Measurements from ENCODE around the gene AIMP1. TPM values are rescaled to one million over a fixed set of nuclear protein-coding genes. Genes with fewer than 3 reads are reported as not detected.

AIMP1 gene
- total RNA-seq, 3 donors from 2014 or later: 25.3 to 34.4 (median 28.2) TPM

DNA sequence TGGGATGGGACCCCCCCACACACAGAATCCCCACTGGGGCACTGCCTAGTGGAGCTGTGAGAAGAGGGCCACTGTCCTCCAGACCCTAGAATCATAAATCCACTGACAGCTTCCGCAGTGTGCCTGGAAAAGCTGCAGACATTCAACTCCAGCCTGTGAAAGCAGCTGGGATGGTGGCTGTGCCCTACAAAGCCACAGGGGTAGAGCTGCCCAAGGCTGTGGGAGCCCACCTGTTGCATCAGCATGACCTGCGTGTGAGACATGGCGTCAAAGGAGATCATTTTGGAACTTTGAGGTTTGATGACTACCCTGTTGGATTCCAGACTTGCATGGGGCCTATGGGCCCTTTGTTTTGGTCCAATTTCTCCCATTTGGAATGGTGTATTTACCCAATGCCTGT, 22.3 kb downstream of the AIMP1 start:
- intact Hi-C loops (cut with DNase I; ENCODE audit: low total_unique reads): no loop called here
- no peak for TF ChIP-seq POLR2A (IDR thresholded peaks at IDR 0.05)
- no peak for DNase-seq (ENCODE audit: low spot score in 2 of 2)
- Histone ChIP-seq H3K9me3 (peaks cover 0 to 5% of the 10 kb centered on the region in 2 donors), H3K4me1 (no peaks in the 10 kb centered on the region), H3K36me3 (peaks cover 5% of the 10 kb centered on the region), H3K27me3 (no peaks in the 10 kb centered on the region), H3K4me3 (no peak overlapping the region), H3K27ac (no peak overlapping the region)

DNA sequence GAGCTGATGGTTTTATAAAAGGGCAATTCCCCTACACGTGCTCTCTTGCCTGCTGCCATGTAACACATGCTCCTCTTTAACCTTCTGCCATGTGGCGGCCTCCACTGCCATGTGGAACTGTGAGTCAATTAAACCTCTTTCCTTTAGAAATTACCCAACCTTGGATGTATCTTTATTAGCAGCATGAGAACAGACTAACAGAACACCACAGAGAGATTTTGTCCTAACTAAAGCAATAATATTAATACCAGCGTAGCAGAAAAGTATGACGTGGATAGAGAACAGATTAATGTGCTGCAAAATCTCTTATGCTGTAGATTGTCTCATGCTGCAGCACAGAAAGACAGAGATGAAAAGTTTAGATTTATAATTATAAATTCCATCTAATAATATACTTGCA, 23.1 kb downstream of the AIMP1 start:
- Histone ChIP-seq H3K9me3 (peaks cover 0 to 5% of the 10 kb centered on the region in 2 donors), H3K27ac (no peak overlapping the region), H3K36me3 (peaks cover 4% of the 10 kb centered on the region), H3K27me3 (no peaks in the 10 kb centered on the region), H3K4me3 (no peak overlapping the region), H3K4me1 (no peaks in the 10 kb centered on the region)
- DNase-seq (ENCODE audit: low spot score in 2 of 2): no peak
- intact Hi-C loops (cut with DNase I; ENCODE audit: low total_unique reads): no loop called here
- TF ChIP-seq, protein P1, sequence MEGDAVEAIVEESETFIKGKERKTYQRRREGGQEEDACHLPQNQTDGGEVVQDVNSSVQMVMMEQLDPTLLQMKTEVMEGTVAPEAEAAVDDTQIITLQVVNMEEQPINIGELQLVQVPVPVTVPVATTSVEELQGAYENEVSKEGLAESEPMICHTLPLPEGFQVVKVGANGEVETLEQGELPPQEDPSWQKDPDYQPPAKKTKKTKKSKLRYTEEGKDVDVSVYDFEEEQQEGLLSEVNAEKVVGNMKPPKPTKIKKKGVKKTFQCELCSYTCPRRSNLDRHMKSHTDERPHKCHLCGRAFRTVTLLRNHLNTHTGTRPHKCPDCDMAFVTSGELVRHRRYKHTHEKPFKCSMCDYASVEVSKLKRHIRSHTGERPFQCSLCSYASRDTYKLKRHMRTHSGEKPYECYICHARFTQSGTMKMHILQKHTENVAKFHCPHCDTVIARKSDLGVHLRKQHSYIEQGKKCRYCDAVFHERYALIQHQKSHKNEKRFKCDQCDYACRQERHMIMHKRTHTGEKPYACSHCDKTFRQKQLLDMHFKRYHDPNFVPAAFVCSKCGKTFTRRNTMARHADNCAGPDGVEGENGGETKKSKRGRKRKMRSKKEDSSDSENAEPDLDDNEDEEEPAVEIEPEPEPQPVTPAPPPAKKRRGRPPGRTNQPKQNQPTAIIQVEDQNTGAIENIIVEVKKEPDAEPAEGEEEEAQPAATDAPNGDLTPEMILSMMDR (IDR thresholded peaks at IDR 0.05): no peak
- TF ChIP-seq POLR2A (IDR thresholded peaks at IDR 0.05) (no peak), POLR2AphosphoS5 (IDR thresholded peaks at IDR 0.05) (no peak)

DNA sequence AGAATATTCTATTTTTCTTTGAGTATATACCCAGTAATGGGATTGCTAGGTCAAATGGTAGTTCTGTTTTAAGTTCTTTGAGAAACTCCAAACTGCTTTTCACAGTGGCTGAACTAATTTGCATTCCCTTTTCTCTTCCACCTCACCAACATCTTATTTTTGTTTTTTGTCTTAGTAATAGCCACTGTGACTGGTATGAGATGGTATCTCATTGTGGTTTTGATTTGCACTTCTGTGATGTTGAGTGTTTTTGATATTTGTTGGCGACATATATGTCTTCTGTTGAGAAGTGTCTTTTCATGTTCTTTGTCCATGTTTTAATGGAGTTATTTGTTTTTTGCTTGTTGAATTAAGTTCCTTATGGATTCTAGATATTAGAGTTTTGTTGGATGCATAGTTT, 24.4 kb downstream of the AIMP1 start:
- no peak overlapping the region for H3K27ac ChIP-seq
- H3K9me3 ChIP-seq: peaks cover 0 to 5% of the 10 kb centered on the region in 2 donors
- no peaks in the 10 kb centered on the region for H3K27me3 ChIP-seq
- H3K4me1 ChIP-seq: no peaks in the 10 kb centered on the region
- no peak overlapping the region for H3K4me3 ChIP-seq
- peaks cover 4% of the 10 kb centered on the region for H3K36me3 ChIP-seq
- TF ChIP-seq POLR2A (IDR thresholded peaks at IDR 0.05): no peak
- TF ChIP-seq POLR2AphosphoS5 (IDR thresholded peaks at IDR 0.05): no peak
- TF ChIP-seq, protein P1 (IDR thresholded peaks at IDR 0.05): no peak
- intact Hi-C loops (cut with DNase I; ENCODE audit: low total_unique reads): no loop called here
- DNase-seq (ENCODE audit: low spot score in 2 of 2): no peak

DNA sequence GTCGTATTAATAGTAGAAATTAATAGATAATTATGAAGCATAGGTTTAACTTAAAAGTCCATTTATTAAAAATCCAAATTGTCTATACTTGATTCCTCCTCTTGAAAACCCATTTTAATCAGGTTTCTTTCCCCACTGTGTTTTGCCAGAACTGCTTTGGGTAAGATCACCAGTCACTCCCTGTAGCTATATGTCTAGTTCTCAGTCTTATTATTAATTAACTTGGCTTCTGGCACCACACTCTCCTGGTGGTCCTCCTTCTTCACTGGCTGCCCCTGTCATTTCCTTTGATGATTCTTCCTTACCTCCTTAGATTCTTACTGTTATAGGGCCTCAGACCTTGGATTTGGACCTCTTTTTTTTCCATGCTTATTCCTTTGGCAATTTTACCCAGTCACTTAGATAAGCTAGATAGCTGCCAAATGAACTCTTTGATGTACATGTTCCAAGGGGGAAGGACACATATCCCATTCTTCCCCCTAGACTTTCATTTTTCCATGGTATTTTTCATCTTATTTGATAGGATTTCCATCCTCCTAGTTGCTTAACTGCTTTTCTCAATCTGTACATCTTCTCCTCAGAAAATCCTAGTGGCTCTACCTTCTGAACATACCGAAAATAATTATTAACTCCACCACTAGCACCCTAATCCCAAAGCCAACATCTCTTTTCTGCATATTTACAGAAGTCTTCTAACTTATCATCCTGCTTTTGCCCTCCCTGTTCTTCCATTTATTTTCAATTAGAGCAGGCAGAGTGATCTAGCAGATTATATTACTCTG, 27.7 kb downstream of the AIMP1 start:
- Histone ChIP-seq H3K9me3 (peaks cover 0 to 5% of the 10 kb centered on the region in 2 donors), H3K4me3 (no peak overlapping the region), H3K27me3 (no peaks in the 10 kb centered on the region), H3K4me1 (no peaks in the 10 kb centered on the region), H3K27ac (no peak overlapping the region), H3K36me3 (no peaks in the 10 kb centered on the region)
- no peak for DNase-seq (ENCODE audit: low spot score in 2 of 2)
- TF ChIP-seq POLR2AphosphoS5 (IDR thresholded peaks at IDR 0.05) (no peak), POLR2A (IDR thresholded peaks at IDR 0.05) (no peak)
- TF ChIP-seq, protein P1 (IDR thresholded peaks at IDR 0.05): no peak
- intact Hi-C loops (cut with DNase I; ENCODE audit: low total_unique reads): no loop called here

DNA sequence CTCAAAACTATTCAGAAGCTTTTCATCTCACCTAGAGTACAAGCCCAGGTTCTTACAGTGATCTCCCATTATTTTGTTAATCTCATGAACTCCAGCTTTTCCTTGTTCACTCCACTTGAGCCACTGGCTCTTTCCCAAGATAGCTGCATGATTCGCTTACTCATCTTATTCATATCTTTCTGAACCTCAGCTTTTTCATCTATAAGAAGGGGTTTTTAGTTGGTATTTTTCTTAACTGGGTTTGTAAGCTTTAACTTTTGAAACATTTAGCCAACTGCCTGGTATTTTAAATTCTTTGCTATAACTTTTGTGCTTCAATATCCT, 28.3 kb downstream of the AIMP1 start:
- Histone ChIP-seq H3K4me1 (no peaks in the 10 kb centered on the region), H3K9me3 (peaks cover 0 to 5% of the 10 kb centered on the region in 2 donors), H3K27me3 (no peaks in the 10 kb centered on the region), H3K4me3 (no peak overlapping the region), H3K27ac (no peak overlapping the region), H3K36me3 (no peaks in the 10 kb centered on the region)
- no peak for TF ChIP-seq POLR2AphosphoS5 (IDR thresholded peaks at IDR 0.05)
- TF ChIP-seq POLR2A (IDR thresholded peaks at IDR 0.05): no peak
- TF ChIP-seq, protein P1 (IDR thresholded peaks at IDR 0.05): no peak
- intact Hi-C loops (cut with DNase I; ENCODE audit: low total_unique reads): no loop called here
- DNase-seq (ENCODE audit: low spot score in 2 of 2): no peak
